Smooth muscle cell (in vitro differentiated cells): Measurements from ENCODE around the gene FAM234A. TPM values are rescaled to one million over a fixed set of nuclear protein-coding genes. Genes with fewer than 3 reads are reported as not detected.

Experiments used
- DNase-seq: peaks from one replicate; lab custom pipeline; 2025; ENCODE audit not compliant: unreplicated experiment; lab: John Stamatoyannopoulos, UW
- H2AFZ ChIP-seq: fragments of 200-600 bp; sonication (generic); 2 replicates; pipeline ENCODE4 v1.6.0; 2016; ENCODE audit warnings: antibody characterized with exemption, low read depth, mild to moderate bottlenecking
- H3F3A ChIP-seq: fragments of 200-600 bp; sonication (generic); 2 replicates; pipeline ENCODE4 v1.6.0; 2017; ENCODE audit warnings: antibody characterized with exemption, low read depth
- H3K27ac ChIP-seq: fragments of 200-600 bp; sonication (generic); 2 replicates; pipeline ENCODE4 v1.5.1; 2016; ENCODE audit warnings: low read depth, mild to moderate bottlenecking
- H3K27me3 ChIP-seq: fragments of 200-600 bp; sonication (generic); 2 replicates; pipeline ENCODE4 v1.6.1; 2016; ENCODE audit warnings: low read depth, mild to moderate bottlenecking
- H3K36me3 ChIP-seq: fragments of 200-600 bp; sonication (generic); 2 replicates; pipeline ENCODE4 v1.5.1; 2016; ENCODE audit warnings: low read depth
- H3K4me1 ChIP-seq: fragments of 200-600 bp; sonication (generic); 2 replicates; pipeline ENCODE4 v1.5.1; 2016; ENCODE audit warnings: low read depth
- H3K4me2 ChIP-seq: fragments of 200-600 bp; sonication (generic); 2 replicates; pipeline ENCODE4 v1.6.0; 2016; ENCODE audit warnings: mild to moderate bottlenecking
- H3K4me3 ChIP-seq: fragments of 200-600 bp; sonication (generic); 2 replicates; pipeline ENCODE4 v1.5.1; 2016; ENCODE audit warnings: mild to moderate bottlenecking
- H3K79me2 ChIP-seq: fragments of 200-600 bp; sonication (generic); 2 replicates; pipeline ENCODE4 v1.6.0; 2016; ENCODE audit warnings: low read depth, mild to moderate bottlenecking
- H3K9ac ChIP-seq: fragments of 200-600 bp; sonication (generic); 2 replicates; pipeline ENCODE4 v1.6.0; 2016; ENCODE audit warnings: low read depth
- H3K9me3 ChIP-seq: fragments of 200-600 bp; sonication (generic); replicated peaks from 2 replicates; pipeline ENCODE4 v1.5.1; 2016; ENCODE audit warnings: low read depth
- H4K20me1 ChIP-seq: fragments of 200-600 bp; sonication (generic); 2 replicates; pipeline ENCODE4 v1.6.0; 2016; ENCODE audit warnings: low read depth
- CTCF ChIP-seq: fragments of 200-600 bp; sonication (generic); IDR thresholded peaks from 2 replicates; pipeline ENCODE4 v1.5.1; 2017; ENCODE audit warnings: borderline replicate concordance, mild to moderate bottlenecking, antibody characterized with exemption; ENCODE audit not compliant: insufficient read depth, poor library complexity, severe bottlenecking
- WGBS: methylation state at CpG from one replicate; pipeline ENCODE4 v1.1.7; 2016; ENCODE audit warnings: low lambda C conversion rate; 5-methylcytosine and 5-hydroxymethylcytosine counted together
- polyA plus RNA-seq: library from polyadenylated mRNA; unstranded; fragments of >200 nt; fragmentation: Nextera tagmentation; extraction: Ambion mirVana; gene quantifications from 2 replicates; pipeline ENCODE4 v1.2.1, GENCODE V29; 2016
- total RNA-seq: library from RNA; depleted of rRNA; stranded (reverse); fragments of >200 nt; gene quantifications from 2 replicates; pipeline ENCODE4 v1.2.3, GENCODE V29; 2014

The FAM234A gene
- total and polyA plus RNA-seq, 2 experiments from 2014 or later: 83.7 to 87.3 TPM

GRCh38 chr16:247027-247426, 12.4 kb downstream of the FAM234A start:
- WGBS: 97% methylated on average over 12 of the region's 12 CpGs
- H3K79me2 ChIP-seq: peaks cover 9% of the 10 kb centered on the region
- no peaks in the 10 kb centered on the region for H3K9me3 ChIP-seq
- H2AFZ ChIP-seq: no peak overlapping the region
- H3K4me1 ChIP-seq: no peaks in the 10 kb centered on the region
- no peak for TF ChIP-seq CTCF
- no peak for DNase-seq
- H3K27me3 ChIP-seq: no peaks in the 10 kb centered on the region
- H4K20me1 ChIP-seq: peaks cover 38% of the 10 kb centered on the region
- H3K27ac ChIP-seq: no peak overlapping the region
- no peak overlapping the region for H3K9ac ChIP-seq
- no peaks in the 10 kb centered on the region for H3K36me3 ChIP-seq
- no peak overlapping the region for H3K4me3 ChIP-seq
- no peak overlapping the region for H3K4me2 ChIP-seq
- H3F3A ChIP-seq: no peaks in the 10 kb centered on the region

- Histone ChIP-seq H3K79me2 (peaks cover 6% of the 10 kb centered on the region), H3F3A (no peaks in the 10 kb centered on the region), H3K9ac (no peak overlapping the region), H3K4me2 (no peak overlapping the region), H2AFZ (no peak overlapping the region), H3K4me1 (no peaks in the 10 kb centered on the region), H3K27me3 (no peaks in the 10 kb centered on the region), H3K27ac (no peak overlapping the region), H3K36me3 (no peaks in the 10 kb centered on the region), H4K20me1 (peaks cover 20% of the 10 kb centered on the region), H3K9me3 (no peaks in the 10 kb centered on the region), H3K4me3 (no peak overlapping the region)
- DNase-seq: no peak
- WGBS: 92% methylated on average over 12 of the region's 12 CpGs
- no peak for TF ChIP-seq CTCF
Measured at GRCh38 chr16:249431-249830, 14.8 kb downstream of the FAM234A start.

GRCh38 chr16:252366-253337, 18.0 kb downstream of the FAM234A start:
- H3F3A ChIP-seq: no peaks in the 10 kb centered on the region

More at GRCh38 chr16:252366-253337, 18.0 kb downstream of the FAM234A start:
- 92% methylated on average over 30 of the region's 30 CpGs for WGBS
- no peak for DNase-seq
- H3K27me3 ChIP-seq: no peaks in the 10 kb centered on the region
- H3K9me3 ChIP-seq: no peaks in the 10 kb centered on the region
- H3K4me3 ChIP-seq: no peak overlapping the region
- no peaks in the 10 kb centered on the region for H3K4me1 ChIP-seq
- no peak overlapping the region for H3K9ac ChIP-seq
- peaks cover 9% of the 10 kb centered on the region for H4K20me1 ChIP-seq
- TF ChIP-seq CTCF: no peak
- no peak overlapping the region for H3K4me2 ChIP-seq
- H3K36me3 ChIP-seq: no peaks in the 10 kb centered on the region
- no peaks in the 10 kb centered on the region for H3K79me2 ChIP-seq
- no peak overlapping the region for H2AFZ ChIP-seq
- H3K27ac ChIP-seq: no peak overlapping the region
